ENCODE measurements around the gene DCPS. TPM values are rescaled to one million over a fixed set of nuclear protein-coding genes. Genes with fewer than 3 reads are reported as not detected.
A peak's percentile ranks its signal among the peaks of the same experiment; 100 is the strongest.

Gene DCPS
- total RNA-seq, 3 donors from 2014 or later (not counting 1 experiment from before 2014, with no cell fraction given), result 20.1 to 25.8 (median 23.1) TPM

DNA sequence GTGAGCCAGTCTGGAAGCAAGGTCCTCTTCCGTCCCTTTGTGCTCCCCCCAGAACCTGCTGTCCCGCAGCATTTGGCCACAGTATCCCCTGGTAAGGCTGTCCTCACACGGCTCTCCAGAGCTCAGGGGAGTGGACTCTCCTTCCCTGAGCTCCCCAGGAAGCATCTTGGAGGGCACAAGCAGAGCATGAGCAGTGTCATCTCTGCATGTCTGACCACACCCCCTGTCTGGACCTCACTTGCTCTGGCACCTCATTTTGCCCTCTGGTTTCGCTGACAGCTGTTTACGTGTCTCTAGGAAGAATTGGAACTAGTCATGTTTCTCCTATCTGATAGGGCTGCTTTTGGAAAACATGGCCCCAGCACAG is 15.5 kb downstream of the DCPS start:
- WGBS (ENCODE audit: insufficient coverage), result 61% methylated on average over 5 of the region's 5 CpGs
- Histone ChIP-seq H3K27me3 (ENCODE audit: control insufficient read depth, insufficient read depth, low read length) (no peaks in the 10 kb centered on the region), H3K4me1 (ENCODE audit: control insufficient read depth, insufficient read depth, low read length) (peaks cover 43% of the 10 kb centered on the region), H3K9me3 (ENCODE audit: control insufficient read depth, insufficient read depth, low read length) (no peaks in the 10 kb centered on the region), H3K27ac (ENCODE audit: low read length) (peak overlapping the region; percentile 79), H3K4me3 (ENCODE audit: low read length) (no peak overlapping the region), H3K36me3 (ENCODE audit: control insufficient read depth, insufficient read depth, low read length) (no peaks in the 10 kb centered on the region)
- intact Hi-C loops (cut with micrococcal nuclease), result loop anchor here (1.0 kb wide), 2 partner anchors 10 to 15 kb away; partner anchors contain the start of gene DCPS
- Mint-ChIP-seq H3K4me3 (peak overlapping the region; percentile 83), H3K27me3 (ENCODE audit: low read depth in 2 of 2) (no peaks in the 10 kb centered on the region), H3K27ac (peak overlapping the region; percentile 92 to 99), H3K36me3 (no peaks in the 10 kb centered on the region), H3K9me3 (no peaks in the 10 kb centered on the region), H3K4me1 (peaks cover 50 to 55% of the 10 kb centered on the region in 2 donors)
- DNase-seq, result no peak
- no peak for TF ChIP-seq CTCF (IDR thresholded peaks at IDR 0.05)
- ATAC-seq, result peak; percentile 23 to 35 (median 25)

DNA sequence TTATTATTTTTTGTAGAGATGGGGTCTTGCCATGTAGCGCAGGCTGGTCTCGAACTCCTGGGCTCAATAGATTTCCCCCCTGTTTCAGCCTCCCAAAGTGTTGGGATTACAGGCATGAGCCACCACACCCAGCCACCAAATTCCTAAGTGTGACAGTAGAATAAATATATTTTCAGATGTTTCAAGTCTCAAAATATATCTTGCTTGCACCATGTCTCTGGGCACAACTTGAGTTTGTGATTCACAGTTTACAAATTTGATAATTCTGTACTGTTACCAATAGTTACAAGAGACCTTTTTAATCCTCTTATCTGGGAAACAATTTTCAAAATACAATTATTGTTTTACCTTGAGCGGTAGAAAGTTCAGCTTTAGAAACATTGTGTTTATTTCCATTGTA is 19.1 kb downstream of the DCPS start:
- no peak for TF ChIP-seq CTCF (IDR thresholded peaks at IDR 0.05)
- Mint-ChIP-seq H3K27ac (no peak overlapping the region), H3K36me3 (no peaks in the 10 kb centered on the region), H3K9me3 (no peaks in the 10 kb centered on the region), H3K4me1 (peaks cover 48 to 49% of the 10 kb centered on the region in 2 donors), H3K4me3 (no peak overlapping the region), H3K27me3 (ENCODE audit: low read depth in 2 of 2) (no peaks in the 10 kb centered on the region)
- Histone ChIP-seq H3K9me3 (ENCODE audit: control insufficient read depth, insufficient read depth, low read length) (no peaks in the 10 kb centered on the region), H3K4me1 (ENCODE audit: control insufficient read depth, insufficient read depth, low read length) (peaks cover 34% of the 10 kb centered on the region), H3K27me3 (ENCODE audit: control insufficient read depth, insufficient read depth, low read length) (no peaks in the 10 kb centered on the region), H3K4me3 (ENCODE audit: low read length) (no peak overlapping the region), H3K27ac (ENCODE audit: low read length) (no peak overlapping the region), H3K36me3 (ENCODE audit: control insufficient read depth, insufficient read depth, low read length) (no peaks in the 10 kb centered on the region)
- DNase-seq (no peak), ATAC-seq (no peak)
- 88% methylated on average over 2 of the region's 3 CpGs for WGBS (ENCODE audit: insufficient coverage)
- intact Hi-C loops (cut with micrococcal nuclease), result no loop called here

GRCh38 chr11:126327281-126328000 is 23.6 kb downstream of the DCPS start:
- H3K27me3 Mint-ChIP-seq (ENCODE audit: low read depth in 2 of 2), result no peaks in the 10 kb centered on the region
- peaks cover 43% of the 10 kb centered on the region for H3K4me1 ChIP-seq (ENCODE audit: control insufficient read depth, insufficient read depth, low read length)
- 95% methylated on average over 17 of the region's 17 CpGs for WGBS (ENCODE audit: insufficient coverage)
- H3K27me3 ChIP-seq (ENCODE audit: control insufficient read depth, insufficient read depth, low read length), result no peaks in the 10 kb centered on the region
- H3K9me3 ChIP-seq (ENCODE audit: control insufficient read depth, insufficient read depth, low read length), result no peaks in the 10 kb centered on the region
- no peak for ATAC-seq
- no peak overlapping the region for H3K4me3 ChIP-seq (ENCODE audit: low read length)
- H3K9me3 Mint-ChIP-seq, result no peaks in the 10 kb centered on the region
- TF ChIP-seq CTCF (IDR thresholded peaks at IDR 0.05), result no peak
- DNase-seq, result no peak
- intact Hi-C loops (cut with micrococcal nuclease), result no loop called here
- peaks cover 46 to 47% of the 10 kb centered on the region in 2 donors for H3K4me1 Mint-ChIP-seq
- no peaks in the 10 kb centered on the region for H3K36me3 ChIP-seq (ENCODE audit: control insufficient read depth, insufficient read depth, low read length)
- no peaks in the 10 kb centered on the region for H3K36me3 Mint-ChIP-seq
- peak overlapping the region; percentile 88 to 97 for H3K27ac Mint-ChIP-seq
- H3K4me3 Mint-ChIP-seq, result peak overlapping the region; percentile 58
- no peak overlapping the region for H3K27ac ChIP-seq (ENCODE audit: low read length)

- Histone ChIP-seq H3K4me1 (ENCODE audit: control insufficient read depth, insufficient read depth, low read length) (peaks cover 49% of the 10 kb centered on the region), H3K9me3 (ENCODE audit: control insufficient read depth, insufficient read depth, low read length) (no peaks in the 10 kb centered on the region), H3K27ac (ENCODE audit: low read length) (no peak overlapping the region), H3K36me3 (ENCODE audit: control insufficient read depth, insufficient read depth, low read length) (no peaks in the 10 kb centered on the region), H3K4me3 (ENCODE audit: low read length) (no peak overlapping the region), H3K27me3 (ENCODE audit: control insufficient read depth, insufficient read depth, low read length) (no peaks in the 10 kb centered on the region)
- Mint-ChIP-seq H3K27me3 (ENCODE audit: low read depth in 2 of 2) (no peaks in the 10 kb centered on the region), H3K9me3 (no peaks in the 10 kb centered on the region), H3K36me3 (no peaks in the 10 kb centered on the region), H3K27ac (peak overlapping the region; percentile 88 to 97), H3K4me3 (peak overlapping the region; percentile 58), H3K4me1 (peaks cover 52% of the 10 kb centered on the region in 2 donors)
- no peak for TF ChIP-seq CTCF (IDR thresholded peaks at IDR 0.05)
- DNase-seq (no peak), ATAC-seq (no peak)
- WGBS (ENCODE audit: insufficient coverage), result 93% methylated on average over 20 of the region's 20 CpGs
- intact Hi-C loops (cut with micrococcal nuclease), result loop anchor here (2.0 kb wide), 1 partner anchor 25 kb away; no protein-coding TSS in a partner anchor
These were observed 24.1 kb downstream of the DCPS start for GRCh38 chr11:126328001-126328390.
